HG02610 (cell line): Measurements from ENCODE around the gene CGRRF1.

Source experiments
- ATAC-seq: cut with Tn5 transposase; IDR thresholded peaks from one replicate; pipeline ENCODE4 v1.9.1; 2021; ENCODE audit warnings: mild to moderate bottlenecking, moderate library complexity; ENCODE audit not compliant: unreplicated experiment

Gene CGRRF1

GRCh38 chr14:54574528-54574927 lies 64.8 kb downstream of the CGRRF1 start:
- no peak for ATAC-seq

DNA sequence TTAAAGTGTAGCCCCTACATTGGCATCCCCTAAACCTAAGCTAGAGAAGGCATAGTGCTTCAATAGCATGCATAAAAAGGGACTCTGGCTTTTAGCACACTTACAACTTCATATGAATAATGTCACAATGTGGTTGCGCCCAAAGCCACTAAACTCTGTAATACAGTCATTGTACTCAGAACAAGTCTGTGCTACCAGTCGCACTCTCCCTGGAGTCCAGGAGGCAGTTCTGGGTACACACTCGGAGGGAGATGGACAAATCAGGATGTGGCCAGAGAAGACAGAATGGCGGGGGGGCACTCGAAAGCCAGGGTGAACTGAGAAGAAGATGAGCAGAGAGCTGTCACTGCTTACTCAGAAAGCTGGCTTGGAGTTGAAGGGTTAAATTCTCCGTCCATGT lies 67.8 kb downstream of the CGRRF1 start:
- ATAC-seq, result no peak

DNA sequence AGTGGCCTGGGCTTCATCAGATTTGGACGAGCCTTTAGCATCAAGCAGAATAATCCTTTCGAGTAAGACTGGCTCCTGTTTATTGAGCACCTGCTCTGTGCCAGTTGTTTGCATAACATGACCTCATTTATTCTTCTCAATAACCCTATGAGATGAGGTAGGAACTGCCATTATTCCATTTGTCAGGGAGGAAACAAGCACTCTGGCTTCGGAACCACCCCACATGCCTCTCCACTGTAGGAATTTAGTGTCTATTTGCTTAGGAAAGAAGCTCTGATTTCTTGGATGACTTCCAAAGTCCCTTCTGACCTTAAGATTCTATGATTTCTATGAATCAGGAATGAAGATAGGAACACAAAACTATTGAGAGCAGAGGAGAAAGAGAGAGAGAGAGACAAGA lies 68.3 kb downstream of the CGRRF1 start:
- ATAC-seq, result no peak

- ATAC-seq, result no peak
Measured at GRCh38 chr14:54579621-54580020, 69.9 kb downstream of the CGRRF1 start.

DNA sequence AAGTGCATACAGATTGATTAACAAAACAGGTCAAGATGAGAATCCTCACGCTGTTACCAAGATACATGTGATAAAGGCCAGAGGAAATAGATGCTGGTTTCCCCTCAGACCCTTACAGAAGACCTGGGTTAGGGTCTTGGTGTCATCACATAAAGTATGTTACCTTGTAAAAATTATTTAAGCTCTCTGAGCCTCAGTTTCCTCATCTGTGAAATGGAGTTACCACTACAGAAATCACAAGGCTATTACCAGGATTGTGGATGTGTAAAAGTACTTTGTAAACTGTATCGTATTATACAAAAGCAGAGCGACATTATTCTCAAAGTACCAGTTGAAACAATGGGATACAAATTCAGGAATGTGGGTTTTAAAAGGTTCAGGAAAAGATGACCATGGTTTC lies 71.2 kb downstream of the CGRRF1 start:
- ATAC-seq, result no peak

DNA sequence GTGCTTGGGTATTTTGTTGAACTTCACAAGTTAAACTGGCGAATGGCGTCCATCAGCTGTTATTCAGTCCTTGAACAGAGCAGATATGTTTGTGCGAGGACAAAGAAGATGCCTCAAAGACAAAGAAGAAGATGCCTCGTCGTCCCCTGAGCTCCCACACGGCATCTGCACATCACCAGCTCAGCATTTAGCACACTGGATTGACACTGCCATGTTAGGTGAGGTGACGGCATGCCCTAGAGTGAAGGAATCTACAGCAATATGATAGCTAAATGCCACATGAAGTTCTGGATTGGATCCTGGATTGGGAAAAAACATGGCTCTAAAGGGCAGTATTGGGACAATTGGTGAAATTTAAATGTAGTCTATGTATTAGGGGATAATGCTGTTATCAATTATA lies 72.6 kb downstream of the CGRRF1 start:
- ATAC-seq, result no peak

- no peak for ATAC-seq
Measured at GRCh38 chr14:54584097-54584496, 74.4 kb downstream of the CGRRF1 start.

DNA sequence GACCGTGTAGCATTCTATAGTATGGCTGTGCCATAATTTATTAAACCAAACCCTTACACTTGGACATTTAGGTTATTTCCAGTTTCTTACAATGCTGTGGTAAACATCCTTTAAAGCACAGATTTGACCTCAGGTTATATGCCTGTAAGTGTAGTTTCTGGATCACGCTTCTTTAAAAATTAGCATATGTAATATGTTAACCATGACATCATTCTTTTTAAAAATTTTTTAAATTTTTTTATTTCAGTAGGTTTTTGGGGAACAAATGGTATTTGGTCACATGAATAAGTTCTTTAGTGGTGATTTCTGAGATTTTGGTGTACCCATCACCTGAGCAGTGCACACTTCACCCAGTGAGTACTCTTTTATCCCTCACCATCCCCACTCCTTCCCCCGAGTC lies 75.5 kb downstream of the CGRRF1 start:
- ATAC-seq, result no peak
